ENCODE results near the gene SH3GL1. TPM values are rescaled to one million over a fixed set of nuclear protein-coding genes. Genes with fewer than 3 reads are reported as not detected.

Gene SH3GL1
- total and polyA plus RNA-seq, 10 of the 15 experiments (the other 5 are each of a cell fraction or from before 2014, with no cell fraction given) = 0.93 to 47.4 (median 28.4) TPM

DNA sequence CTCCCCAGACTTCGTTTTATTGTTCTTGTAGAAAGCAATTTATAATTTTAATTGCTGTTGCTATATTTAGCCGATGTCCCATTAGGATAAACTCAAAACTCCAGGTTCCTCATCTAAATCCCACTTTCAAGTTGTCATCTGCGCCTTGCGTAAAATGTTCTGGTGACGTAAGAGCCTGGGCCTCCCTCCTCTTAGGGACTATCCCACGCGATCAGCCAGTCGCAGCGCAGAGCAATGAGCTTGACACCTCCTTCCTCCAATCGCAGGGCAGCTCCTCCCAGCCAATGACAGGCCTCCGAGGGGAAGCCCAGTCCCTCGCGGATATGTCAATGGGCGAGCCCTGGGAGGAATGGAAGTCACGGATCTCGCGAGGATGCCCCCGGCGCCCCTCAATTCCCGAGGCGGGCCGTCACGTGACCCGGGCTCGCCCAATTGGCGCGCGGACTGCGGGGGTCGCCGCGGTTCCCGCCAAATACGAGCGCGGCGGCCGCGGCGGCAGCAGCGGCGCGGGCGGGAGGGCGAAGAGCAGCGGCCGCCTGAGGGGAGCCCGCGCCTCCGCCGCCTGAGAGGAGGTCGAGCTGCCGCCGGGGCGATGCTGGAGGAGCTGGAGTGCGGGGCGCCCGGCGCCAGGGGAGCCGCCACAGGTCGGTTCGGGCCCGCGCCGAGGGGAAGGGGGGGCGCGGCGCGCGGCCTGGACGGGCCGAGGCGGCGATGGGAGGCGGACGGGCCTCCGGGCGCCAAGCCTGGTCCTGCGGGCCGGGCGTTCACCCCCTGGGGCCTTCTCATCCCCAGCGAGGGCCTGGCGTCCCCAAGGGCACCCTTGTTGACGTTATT, 2.0 kb upstream of the SH3GL1 start, which contains the start of gene CHAF1A (continued):
- TF ChIP-seq MEF2A (IDR thresholded peaks at IDR 0.05; ENCODE audit: insufficient read depth, low read depth, low read length) (0 out of 2 replicates have a peak, but pooled peaks have one; percentile 59), SUPT20H (IDR thresholded peaks at IDR 0.05; ENCODE audit: borderline replicate concordance, control insufficient read depth, low read depth, low read length) (no peak), NFYA (IDR thresholded peaks at IDR 0.05; ENCODE audit: borderline replicate concordance, low read depth, low read length) (peak; percentile 30; the same call in 1 of the 2 replicates), PAX5 (IDR thresholded peaks at IDR 0.05; ENCODE audit: borderline replicate concordance, low read depth, low read length) (peak; percentile 20; the same call in 1 of the 2 replicates), SUZ12 (IDR thresholded peaks at IDR 0.05; ENCODE audit: unreplicated experiment) (no peak), YY1 (IDR thresholded peaks at IDR 0.05; ENCODE audit: low read depth, low read length) (peak; percentile 62; the same call in 1 of the 2 replicates), EED (IDR thresholded peaks at IDR 0.05; ENCODE audit: low read depth) (peak; percentile 69; the same call in 1 of the 2 replicates), EGR1 (IDR thresholded peaks at IDR 0.05; ENCODE audit: borderline replicate concordance in 1 of 2, low read depth in 2 of 2, low read length in 2 of 2) (peak in 1 of 2 experiments; percentile 8; a peak in 1 of 3 replicates), POLR2AphosphoS2 (IDR thresholded peaks at IDR 0.05; ENCODE audit: low read depth, low read length) (0 out of 2 replicates have a peak, but pooled peaks have one; percentile 54), RAD51 (IDR thresholded peaks at IDR 0.05) (peak; percentile 98), IKZF1 (conservative IDR thresholded peaks at IDR 0.05) (peak; percentile 93), KDM1A (IDR thresholded peaks at IDR 0.05; ENCODE audit: borderline replicate concordance) (no peak), RBBP5 (conservative IDR thresholded peaks at IDR 0.05) (no peak), SPI1 (IDR thresholded peaks at IDR 0.05; ENCODE audit: borderline replicate concordance, insufficient read depth, low read depth, low read length) (no peak), ZNF274 (IDR thresholded peaks at IDR 0.05; ENCODE audit: insufficient read depth, insufficient read length) (no peak), ZNF24 (IDR thresholded peaks at IDR 0.05) (no peak), BACH1 (IDR thresholded peaks at IDR 0.05; ENCODE audit: borderline replicate concordance) (peak; percentile 86)
- TF ChIP-seq, protein P1, sequence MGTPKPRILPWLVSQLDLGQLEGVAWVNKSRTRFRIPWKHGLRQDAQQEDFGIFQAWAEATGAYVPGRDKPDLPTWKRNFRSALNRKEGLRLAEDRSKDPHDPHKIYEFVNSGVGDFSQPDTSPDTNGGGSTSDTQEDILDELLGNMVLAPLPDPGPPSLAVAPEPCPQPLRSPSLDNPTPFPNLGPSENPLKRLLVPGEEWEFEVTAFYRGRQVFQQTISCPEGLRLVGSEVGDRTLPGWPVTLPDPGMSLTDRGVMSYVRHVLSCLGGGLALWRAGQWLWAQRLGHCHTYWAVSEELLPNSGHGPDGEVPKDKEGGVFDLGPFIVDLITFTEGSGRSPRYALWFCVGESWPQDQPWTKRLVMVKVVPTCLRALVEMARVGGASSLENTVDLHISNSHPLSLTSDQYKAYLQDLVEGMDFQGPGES (IDR thresholded peaks at IDR 0.05) = peak; percentile 95
- TF ChIP-seq, protein P2, sequence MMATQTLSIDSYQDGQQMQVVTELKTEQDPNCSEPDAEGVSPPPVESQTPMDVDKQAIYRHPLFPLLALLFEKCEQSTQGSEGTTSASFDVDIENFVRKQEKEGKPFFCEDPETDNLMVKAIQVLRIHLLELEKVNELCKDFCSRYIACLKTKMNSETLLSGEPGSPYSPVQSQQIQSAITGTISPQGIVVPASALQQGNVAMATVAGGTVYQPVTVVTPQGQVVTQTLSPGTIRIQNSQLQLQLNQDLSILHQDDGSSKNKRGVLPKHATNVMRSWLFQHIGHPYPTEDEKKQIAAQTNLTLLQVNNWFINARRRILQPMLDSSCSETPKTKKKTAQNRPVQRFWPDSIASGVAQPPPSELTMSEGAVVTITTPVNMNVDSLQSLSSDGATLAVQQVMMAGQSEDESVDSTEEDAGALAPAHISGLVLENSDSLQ (IDR thresholded peaks at IDR 0.05) = peak; percentile 99
- TF ChIP-seq, protein P3, sequence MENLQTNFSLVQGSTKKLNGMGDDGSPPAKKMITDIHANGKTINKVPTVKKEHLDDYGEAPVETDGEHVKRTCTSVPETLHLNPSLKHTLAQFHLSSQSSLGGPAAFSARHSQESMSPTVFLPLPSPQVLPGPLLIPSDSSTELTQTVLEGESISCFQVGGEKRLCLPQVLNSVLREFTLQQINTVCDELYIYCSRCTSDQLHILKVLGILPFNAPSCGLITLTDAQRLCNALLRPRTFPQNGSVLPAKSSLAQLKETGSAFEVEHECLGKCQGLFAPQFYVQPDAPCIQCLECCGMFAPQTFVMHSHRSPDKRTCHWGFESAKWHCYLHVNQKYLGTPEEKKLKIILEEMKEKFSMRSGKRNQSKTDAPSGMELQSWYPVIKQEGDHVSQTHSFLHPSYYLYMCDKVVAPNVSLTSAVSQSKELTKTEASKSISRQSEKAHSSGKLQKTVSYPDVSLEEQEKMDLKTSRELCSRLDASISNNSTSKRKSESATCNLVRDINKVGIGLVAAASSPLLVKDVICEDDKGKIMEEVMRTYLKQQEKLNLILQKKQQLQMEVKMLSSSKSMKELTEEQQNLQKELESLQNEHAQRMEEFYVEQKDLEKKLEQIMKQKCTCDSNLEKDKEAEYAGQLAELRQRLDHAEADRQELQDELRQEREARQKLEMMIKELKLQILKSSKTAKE (IDR thresholded peaks at IDR 0.05; ENCODE audit: low read depth, poor library complexity, severe bottlenecking) = peak; percentile 66
- TF ChIP-seq, protein P4, sequence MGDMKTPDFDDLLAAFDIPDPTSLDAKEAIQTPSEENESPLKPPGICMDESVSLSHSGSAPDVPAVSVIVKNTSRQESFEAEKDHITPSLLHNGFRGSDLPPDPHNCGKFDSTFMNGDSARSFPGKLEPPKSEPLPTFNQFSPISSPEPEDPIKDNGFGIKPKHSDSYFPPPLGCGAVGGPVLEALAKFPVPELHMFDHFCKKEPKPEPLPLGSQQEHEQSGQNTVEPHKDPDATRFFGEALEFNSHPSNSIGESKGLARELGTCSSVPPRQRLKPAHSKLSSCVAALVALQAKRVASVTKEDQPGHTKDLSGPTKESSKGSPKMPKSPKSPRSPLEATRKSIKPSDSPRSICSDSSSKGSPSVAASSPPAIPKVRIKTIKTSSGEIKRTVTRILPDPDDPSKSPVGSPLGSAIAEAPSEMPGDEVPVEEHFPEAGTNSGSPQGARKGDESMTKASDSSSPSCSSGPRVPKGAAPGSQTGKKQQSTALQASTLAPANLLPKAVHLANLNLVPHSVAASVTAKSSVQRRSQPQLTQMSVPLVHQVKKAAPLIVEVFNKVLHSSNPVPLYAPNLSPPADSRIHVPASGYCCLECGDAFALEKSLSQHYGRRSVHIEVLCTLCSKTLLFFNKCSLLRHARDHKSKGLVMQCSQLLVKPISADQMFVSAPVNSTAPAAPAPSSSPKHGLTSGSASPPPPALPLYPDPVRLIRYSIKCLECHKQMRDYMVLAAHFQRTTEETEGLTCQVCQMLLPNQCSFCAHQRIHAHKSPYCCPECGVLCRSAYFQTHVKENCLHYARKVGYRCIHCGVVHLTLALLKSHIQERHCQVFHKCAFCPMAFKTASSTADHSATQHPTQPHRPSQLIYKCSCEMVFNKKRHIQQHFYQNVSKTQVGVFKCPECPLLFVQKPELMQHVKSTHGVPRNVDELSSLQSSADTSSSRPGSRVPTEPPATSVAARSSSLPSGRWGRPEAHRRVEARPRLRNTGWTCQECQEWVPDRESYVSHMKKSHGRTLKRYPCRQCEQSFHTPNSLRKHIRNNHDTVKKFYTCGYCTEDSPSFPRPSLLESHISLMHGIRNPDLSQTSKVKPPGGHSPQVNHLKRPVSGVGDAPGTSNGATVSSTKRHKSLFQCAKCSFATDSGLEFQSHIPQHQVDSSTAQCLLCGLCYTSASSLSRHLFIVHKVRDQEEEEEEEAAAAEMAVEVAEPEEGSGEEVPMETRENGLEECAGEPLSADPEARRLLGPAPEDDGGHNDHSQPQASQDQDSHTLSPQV (IDR thresholded peaks at IDR 0.05) = no peak
